GM19372 (cell line): ENCODE measurements around the gene RAB35.

Experiments
- ATAC-seq: cut with Tn5 transposase; IDR thresholded peaks from one replicate; pipeline ENCODE4 v1.9.1; 2021; ENCODE audit warnings: mild to moderate bottlenecking, low read depth, moderate library complexity; ENCODE audit not compliant: unreplicated experiment

Gene RAB35

GRCh38 chr12:120134307-120134980, 17.9 kb upstream of the RAB35 start:
- ATAC-seq, result no peak

- ATAC-seq, result peak; percentile 94
Observed at GRCh38 chr12:120132863-120133385, 16.4 kb upstream of the RAB35 start.

- no peak for ATAC-seq
Observed at GRCh38 chr12:120132054-120132836, 15.7 kb upstream of the RAB35 start.

- ATAC-seq, result no peak
Observed at GRCh38 chr12:120131116-120131515, 14.6 kb upstream of the RAB35 start.

- no peak for ATAC-seq
Observed at GRCh38 chr12:120130011-120130410, 13.5 kb upstream of the RAB35 start.

GRCh38 chr12:120126635-120127005, 10.1 kb upstream of the RAB35 start:
- no peak for ATAC-seq

- no peak for ATAC-seq
Observed at GRCh38 chr12:120125792-120126634, 9.5 kb upstream of the RAB35 start.

GRCh38 chr12:120125029-120125428, 8.5 kb upstream of the RAB35 start:
- ATAC-seq, result no peak

- ATAC-seq, result no peak
Observed at GRCh38 chr12:120121766-120122293, 5.3 kb upstream of the RAB35 start.

- no peak for ATAC-seq
Observed at GRCh38 chr12:120121343-120121742, 4.8 kb upstream of the RAB35 start.

GRCh38 chr12:120119271-120119973, 2.9 kb upstream of the RAB35 start:
- ATAC-seq, result no peak

- ATAC-seq, result no peak
Observed at GRCh38 chr12:120118321-120119061, 1.9 kb upstream of the RAB35 start.

GRCh38 chr12:120117961-120118320, 1.4 kb upstream of the RAB35 start:
- ATAC-seq, result no peak

GRCh38 chr12:120116792-120117651, 469 bp upstream of the RAB35 start:
- ATAC-seq, result peak; percentile 63

GRCh38 chr12:120115692-120116440, 687 bp downstream of the RAB35 start:
- ATAC-seq, result no peak

- ATAC-seq, result no peak
Observed at GRCh38 chr12:120115066-120115465, 1.5 kb downstream of the RAB35 start.

- ATAC-seq, result peak; percentile 77
Observed at GRCh38 chr12:120110550-120111501, 5.7 kb downstream of the RAB35 start.
